Epithelial cell of proximal tubule (primary cell): ENCODE data around the gene GLI1. TPM values are rescaled to one million over a fixed set of nuclear protein-coding genes. Genes with fewer than 3 reads are reported as not detected.

Experiments
- DNase-seq: peaks from one replicate; pipeline ENCODE4 v3.0.0-alpha.2; 2011; ENCODE audit warnings: low read depth
- H3K4me3 ChIP-seq: 2 replicates; pipeline ENCODE4 v1.5.1; 2011; ENCODE audit warnings: low read depth, mild to moderate bottlenecking, low read length
- CTCF ChIP-seq: conservative IDR thresholded peaks from 2 replicates; pipeline ENCODE4 v1.5.1; 2012; ENCODE audit warnings: low read depth, mild to moderate bottlenecking, low read length
- total RNA-seq: library from RNA; depleted of rRNA; stranded (reverse); fragments of >200 nt; gene quantifications from 2 replicates; pipeline ENCODE4 v1.2.3, GENCODE V29; 2015

The GLI1 gene
- total RNA-seq, 1 donor from 2014 or later, result not detected

DNA sequence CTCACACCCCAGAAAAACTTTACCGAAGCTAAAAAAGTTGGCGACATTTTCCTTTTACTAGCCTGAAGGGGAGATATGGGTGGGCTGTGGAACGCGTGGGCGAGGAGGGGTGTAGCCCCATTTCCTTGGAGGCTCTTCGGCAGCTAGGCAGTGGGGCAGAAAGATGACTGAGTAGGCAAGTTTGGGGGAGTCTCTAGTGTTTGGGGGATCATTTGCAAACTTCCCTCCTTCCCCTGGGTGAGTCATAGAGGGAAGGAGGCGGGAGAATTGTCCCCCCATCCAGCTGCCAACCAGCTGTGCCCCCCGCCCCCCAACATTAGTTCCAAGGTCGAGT lies 2.3 kb downstream of the GLI1 start:
- DNase-seq, result no peak
- H3K4me3 ChIP-seq, result peak overlapping the region; percentile 75
- TF ChIP-seq CTCF, result no peak

DNA sequence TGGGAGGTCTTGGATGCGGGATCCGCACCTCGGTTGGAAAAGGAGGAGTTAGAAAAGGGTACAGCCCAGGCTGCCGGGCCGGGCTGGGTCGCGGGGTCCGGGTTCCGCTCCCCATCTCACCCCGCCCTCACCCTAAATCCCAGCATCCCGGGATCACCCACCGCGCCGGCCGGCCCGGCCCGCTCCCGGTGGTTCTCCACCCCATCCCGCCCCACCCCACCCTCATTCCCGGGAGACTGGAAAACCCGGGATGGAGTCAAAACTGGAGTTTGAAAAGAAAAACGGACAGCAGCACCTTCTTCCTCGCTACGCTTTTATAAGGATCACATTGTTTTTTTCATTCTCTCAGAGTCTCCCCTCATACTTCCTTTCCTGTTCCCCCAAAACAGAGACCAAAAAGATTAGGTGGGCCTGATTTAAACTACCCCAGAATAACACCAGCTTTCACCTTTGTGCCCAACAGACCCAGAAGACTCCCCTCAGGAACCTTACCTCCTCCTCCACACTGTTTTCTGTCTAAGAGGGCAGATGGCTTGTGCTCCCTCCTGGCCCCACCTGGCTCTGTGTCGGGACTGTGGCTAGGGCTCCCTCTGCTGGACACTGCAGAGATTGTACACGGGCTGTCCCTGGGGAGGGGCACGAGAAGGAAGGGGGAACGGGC lies 2.8 kb downstream of the GLI1 start:
- DNase-seq, result peak; percentile 86
- peak; percentile 97 for TF ChIP-seq CTCF
- peak overlapping the region; percentile 75 for H3K4me3 ChIP-seq

DNA sequence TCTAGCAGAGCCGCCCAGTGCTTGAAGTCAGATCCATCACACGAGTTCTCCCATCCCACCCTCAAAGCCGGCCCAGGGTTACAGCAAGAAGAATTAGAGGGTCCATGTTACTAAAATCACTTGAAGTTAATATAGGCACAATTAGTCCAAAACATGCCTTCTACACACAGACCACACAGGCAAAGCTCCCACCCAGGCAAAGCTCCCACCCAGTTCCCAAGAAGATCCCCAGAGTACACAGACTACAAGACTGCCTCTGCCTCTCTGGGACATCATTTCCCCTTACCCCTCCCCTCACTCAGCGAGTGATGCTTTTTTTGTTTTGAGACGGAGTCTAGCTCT lies 3.3 kb downstream of the GLI1 start:
- TF ChIP-seq CTCF, result no peak
- no peak overlapping the region for H3K4me3 ChIP-seq
- DNase-seq, result no peak

- no peak for DNase-seq
- TF ChIP-seq CTCF, result no peak
- no peak overlapping the region for H3K4me3 ChIP-seq
Measured at GRCh38 chr12:57464569-57464968, 5.0 kb downstream of the GLI1 start.

DNA sequence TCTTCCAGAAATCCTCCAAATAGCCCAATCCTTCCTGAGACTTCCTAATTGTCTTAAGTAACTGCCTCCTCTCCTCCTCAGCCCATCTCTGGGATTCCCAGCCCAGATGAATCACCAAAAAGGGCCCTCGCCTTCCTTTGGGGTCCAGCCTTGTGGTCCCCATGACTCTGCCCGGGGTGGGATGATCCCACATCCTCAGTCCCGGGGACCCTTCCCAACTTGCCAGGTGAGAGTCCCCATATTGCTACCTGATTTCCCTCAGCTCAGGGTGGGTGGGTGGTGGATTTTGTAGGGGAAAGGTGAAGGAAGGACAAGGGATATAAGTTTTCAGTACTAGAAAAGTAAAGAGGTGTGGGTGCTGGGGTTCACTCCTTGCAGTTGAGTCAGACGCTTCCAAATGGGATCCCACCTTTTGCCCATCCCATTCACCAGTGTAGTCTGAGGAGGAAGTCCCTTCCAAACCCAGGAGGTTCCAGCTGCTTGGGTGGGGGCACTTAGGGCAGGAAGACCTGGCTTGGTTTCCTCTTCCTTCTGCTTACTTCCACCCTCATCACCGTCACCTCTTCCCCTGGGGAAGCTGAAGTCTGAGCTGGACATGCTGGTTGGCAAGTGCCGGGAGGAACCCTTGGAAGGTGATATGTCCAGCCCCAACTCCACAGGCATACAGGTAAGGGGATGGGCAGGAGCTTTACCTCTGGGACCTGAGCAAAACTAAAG lies 5.6 kb downstream of the GLI1 start:
- DNase-seq, result no peak
- TF ChIP-seq CTCF, result no peak
- no peak overlapping the region for H3K4me3 ChIP-seq

DNA sequence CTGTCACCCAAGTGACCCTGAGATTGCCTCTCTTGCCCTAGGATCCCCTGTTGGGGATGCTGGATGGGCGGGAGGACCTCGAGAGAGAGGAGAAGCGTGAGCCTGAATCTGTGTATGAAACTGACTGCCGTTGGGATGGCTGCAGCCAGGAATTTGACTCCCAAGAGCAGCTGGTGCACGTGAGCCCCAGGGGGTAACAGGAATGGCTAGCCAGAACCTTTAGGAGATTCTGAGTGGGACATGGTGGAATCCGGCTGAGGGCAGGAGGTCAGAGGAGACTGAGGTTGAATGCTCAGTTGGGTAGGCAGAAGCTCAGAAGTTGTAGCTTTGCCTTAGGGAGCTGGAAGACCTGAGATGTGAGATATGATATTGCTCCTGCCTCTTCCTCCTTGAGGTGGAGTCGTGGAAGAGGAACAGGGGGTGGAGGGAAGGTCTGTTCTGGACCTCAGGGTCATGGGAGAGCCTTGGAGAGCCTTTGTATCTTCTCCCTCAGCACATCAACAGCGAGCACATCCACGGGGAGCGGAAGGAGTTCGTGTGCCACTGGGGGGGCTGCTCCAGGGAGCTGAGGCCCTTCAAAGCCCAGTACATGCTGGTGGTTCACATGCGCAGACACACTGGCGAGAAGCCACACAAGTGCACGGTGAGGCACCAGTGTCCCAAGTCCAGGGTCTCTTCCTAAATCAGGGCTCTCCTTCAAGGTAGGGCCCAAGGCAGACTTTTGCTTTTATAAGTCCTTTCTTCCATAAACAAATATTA lies 6.3 kb downstream of the GLI1 start:
- TF ChIP-seq CTCF, result no peak
- no peak for DNase-seq
- no peak overlapping the region for H3K4me3 ChIP-seq
